Heart left ventricle (tissue), 13 donors: ENCODE measurements around the gene MAML2.

Experiments
- POLR2A ChIP-seq, 2 donors: fragments of 450-650 bp; IDR thresholded peaks; one replicate each; pipeline ENCODE4 v1.6.1; 2017; ENCODE audit warnings: antibody characterized with exemption in 2 of 2, mild to moderate bottlenecking in 2 of 2, moderate library complexity in 2 of 2
- TF ChIP-seq, protein P1 (sequence below), 12 donors: fragments of 200-600 bp; sonication (generic) in 4 of 12; IDR thresholded peaks; one replicate each; pipeline versions ENCODE4 v1.5.0 to v1.8.0; 2018 to 2022; ENCODE audit warnings: antibody characterized with exemption in 12 of 12, mild to moderate bottlenecking in 5 of 12
- donor health status: ischemic (EF 13 %, LVEDD 7.1; RV severe dilation, severe dysfunction).
- donor health status: DM: no; HTN: yes; CAD: no.
- donor health status: DM: no; HTN: no; CAD: no.
- donor health status: ischemic (EF 25% LVEDD 6.9; RV normal size, moderate dysfunction).
- donor health status: ischemic (EF 25% LVEDD 5.7; RV mildly dilated, moderate dysfunction).
- donor health status: ischemic (EF 35%, LVEDD 5.7; RV mildly dilated, moderate dysfunction).
- donor health status: nonischemic (EF 11% LVEDD 7.7; RV severe dilation, severe dysfunction).
- donor health status: DM: yes; HTN: yes; CAD: no.
- donor health status: PGD.
- donor health status: ischemic (EF 29% LVEDD 5.4; RV normal size, mild dysfunction).
- donor health status: nonischemic (EF 23%, LVEDD 6.1; RV moderate dilation, normal function).

DNA sequence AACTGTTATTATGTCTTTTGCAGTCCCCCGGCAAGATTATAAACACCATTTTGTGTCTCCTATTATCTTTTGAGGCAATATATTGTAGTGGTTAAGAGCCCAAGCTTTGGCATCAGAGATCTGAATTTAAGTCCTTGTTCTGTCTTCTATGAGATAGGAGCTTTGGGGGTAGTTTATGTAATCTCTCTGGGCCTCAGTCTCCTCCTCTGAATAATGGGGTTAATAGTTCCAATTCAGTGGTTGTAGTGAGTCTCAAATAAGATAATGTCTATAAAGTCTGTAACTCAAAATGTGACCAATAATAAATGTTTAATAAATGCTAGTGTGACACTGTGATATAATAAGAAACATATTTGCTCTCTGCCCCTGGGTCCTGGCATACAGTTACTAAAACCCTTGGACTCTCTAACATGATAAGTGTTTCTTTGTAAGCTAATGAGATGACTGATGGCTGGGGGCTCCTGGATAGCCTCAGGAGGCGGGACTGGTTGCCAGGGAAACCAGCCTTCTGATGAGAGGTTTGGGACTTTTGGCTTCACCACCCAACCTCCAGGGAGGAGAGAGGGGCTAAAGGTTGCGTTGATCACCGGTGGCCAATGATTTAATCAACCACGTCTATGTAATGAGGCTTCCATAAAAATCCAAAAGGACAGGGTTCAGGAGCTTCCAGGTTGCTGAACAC is 235.7 kb downstream of the MAML2 start:
- TF ChIP-seq, protein P1, sequence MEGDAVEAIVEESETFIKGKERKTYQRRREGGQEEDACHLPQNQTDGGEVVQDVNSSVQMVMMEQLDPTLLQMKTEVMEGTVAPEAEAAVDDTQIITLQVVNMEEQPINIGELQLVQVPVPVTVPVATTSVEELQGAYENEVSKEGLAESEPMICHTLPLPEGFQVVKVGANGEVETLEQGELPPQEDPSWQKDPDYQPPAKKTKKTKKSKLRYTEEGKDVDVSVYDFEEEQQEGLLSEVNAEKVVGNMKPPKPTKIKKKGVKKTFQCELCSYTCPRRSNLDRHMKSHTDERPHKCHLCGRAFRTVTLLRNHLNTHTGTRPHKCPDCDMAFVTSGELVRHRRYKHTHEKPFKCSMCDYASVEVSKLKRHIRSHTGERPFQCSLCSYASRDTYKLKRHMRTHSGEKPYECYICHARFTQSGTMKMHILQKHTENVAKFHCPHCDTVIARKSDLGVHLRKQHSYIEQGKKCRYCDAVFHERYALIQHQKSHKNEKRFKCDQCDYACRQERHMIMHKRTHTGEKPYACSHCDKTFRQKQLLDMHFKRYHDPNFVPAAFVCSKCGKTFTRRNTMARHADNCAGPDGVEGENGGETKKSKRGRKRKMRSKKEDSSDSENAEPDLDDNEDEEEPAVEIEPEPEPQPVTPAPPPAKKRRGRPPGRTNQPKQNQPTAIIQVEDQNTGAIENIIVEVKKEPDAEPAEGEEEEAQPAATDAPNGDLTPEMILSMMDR (IDR thresholded peaks at IDR 0.05), result no peak
- TF ChIP-seq POLR2A (IDR thresholded peaks at IDR 0.05), result no peak
